NCI-H774 (cell line): Measurements from ENCODE around the gene SERPINA1.
"Not testable (repeated sequence)": the region's sequence is repeated elsewhere in the genome, so short reads cannot be mapped to it uniquely, and the experiment has no call there.

Experiments
- DNase-seq: peaks from one replicate; lab custom pipeline; 2025; lab: John Stamatoyannopoulos, UW

Gene SERPINA1

GRCh38 chr14:94346065-94346786 is 42.2 kb downstream of the SERPINA1 start:
- not testable (repeated sequence) for DNase-seq

GRCh38 chr14:94345344-94346064 is 42.9 kb downstream of the SERPINA1 start:
- no peak for DNase-seq

- no peak for DNase-seq
Observed at GRCh38 chr14:94344389-94344788, 44.0 kb downstream of the SERPINA1 start.

GRCh38 chr14:94343238-94344005 is 45.0 kb downstream of the SERPINA1 start:
- no peak for DNase-seq

- peak; percentile 60 for DNase-seq
Observed at GRCh38 chr14:94342334-94342934, 46.0 kb downstream of the SERPINA1 start.

GRCh38 chr14:94341656-94342333 is 46.6 kb downstream of the SERPINA1 start:
- no peak for DNase-seq

GRCh38 chr14:94340533-94340932 is 47.9 kb downstream of the SERPINA1 start:
- DNase-seq: no peak

- DNase-seq: no peak
Observed at GRCh38 chr14:94338023-94338422, 50.4 kb downstream of the SERPINA1 start.

GRCh38 chr14:94337274-94337673 is 51.1 kb downstream of the SERPINA1 start:
- DNase-seq: no peak

- DNase-seq: no peak
Observed at GRCh38 chr14:94334872-94335271, 53.5 kb downstream of the SERPINA1 start.

GRCh38 chr14:94332587-94332986 is 55.8 kb downstream of the SERPINA1 start:
- no peak for DNase-seq

- DNase-seq: no peak
Observed at GRCh38 chr14:94332063-94332583, 56.3 kb downstream of the SERPINA1 start.

GRCh38 chr14:94331462-94331861 is 56.9 kb downstream of the SERPINA1 start:
- DNase-seq: no peak

GRCh38 chr14:94330857-94331256 is 57.5 kb downstream of the SERPINA1 start:
- no peak for DNase-seq

- no peak for DNase-seq
Observed at GRCh38 chr14:94330432-94330831, 58.0 kb downstream of the SERPINA1 start.

GRCh38 chr14:94329857-94330256 is 58.5 kb downstream of the SERPINA1 start:
- no peak for DNase-seq

GRCh38 chr14:94328196-94328595 is 60.2 kb downstream of the SERPINA1 start:
- DNase-seq: no peak
